HepG2 (cell line): ENCODE results near the gene CCDC142. TPM values are rescaled to one million over a fixed set of nuclear protein-coding genes. Genes with fewer than 3 reads are reported as not detected.

Experiments used
- ATAC-seq: fragments of 200-7000 bp; cut with Tn5 transposase; 3 replicates; pipeline ENCODE4 v1.9.1; 2020; ENCODE audit warnings: mild to moderate bottlenecking, moderate library complexity
- BruUV-seq: library from RNA; stranded (reverse); fragments of 400-500 nt; replicated peaks from 2 replicates; lab custom pipeline; 2021; lab: Mats Ljungman, UMichigan
- CTCF ChIA-PET: fragments of 300-600 bp; formaldehyde crosslinking; extraction: SDS; loops from one replicate; lab custom pipeline; 2021; ENCODE audit warnings: low total read pairs, inconsistent platforms, low intra/inter-chr PET ratio; lab: Yijun Ruan, JAX
- POLR2A ChIA-PET: fragments of 350-600 bp; sonication (Branson Sonifier 250); formaldehyde crosslinking; loops from one replicate; lab custom pipeline; 2020; ENCODE audit warnings: antibody characterized with exemption, inconsistent platforms; lab: Yijun Ruan, JAX
- DNase-seq: peaks from one replicate; pipeline ENCODE4 v3.0.0-alpha.2; 2015; ENCODE audit warnings: low spot score
- FAIRE-seq: peaks from 3 replicates; lab custom pipeline; 2011; peaks lifted over from hg19 to GRCh38; lab: Jason Lieb, UNC
- H2AFZ ChIP-seq: one replicate; pipeline ENCODE4 v1.6.1; 2011; ENCODE audit warnings: low read length, inconsistent platforms
- H3K27ac ChIP-seq: fragments of 300-600 bp; 3 replicates; pipeline ENCODE4 v1.8.0; 2011; ENCODE audit warnings: mixed run types, mild to moderate bottlenecking, mixed read lengths, low read length, inconsistent platforms; ENCODE audit not compliant: insufficient read depth; ENCODE audit errors: extremely low read length
- H3K27me3 ChIP-seq, 2 experiments: fragments of 200-600 bp in 1 of 2; 2 replicates in 1 of 2; 3 replicates in 1 of 2; pipeline versions ENCODE4 v1.6.0 to v1.8.0; 2011; ENCODE audit warnings: low read length in 2 of 2, mild to moderate bottlenecking in 2 of 2, moderate library complexity in 2 of 2, inconsistent platforms in 1 of 2; ENCODE audit not compliant: insufficient read depth in 2 of 2, control insufficient read depth in 1 of 2
- H3K36me3 ChIP-seq, 2 experiments: fragments of 200-600 bp in 1 of 2; replicated peaks in 1 of 2; 2 replicates in 1 of 2; 3 replicates in 1 of 2; pipeline versions ENCODE4 v1.5.1 to v1.8.0; 2011; ENCODE audit warnings: low read length in 2 of 2, inconsistent platforms in 1 of 2; ENCODE audit not compliant: insufficient read depth in 2 of 2, control insufficient read depth in 1 of 2
- H3K4me1 ChIP-seq: 2 replicates; pipeline ENCODE4 v1.5.1; 2012; ENCODE audit warnings: low read length, inconsistent platforms; ENCODE audit not compliant: insufficient read depth
- H3K4me2 ChIP-seq: 2 replicates; pipeline ENCODE4 v1.6.0; 2011; ENCODE audit warnings: low read depth, low read length, inconsistent platforms
- H3K4me3 ChIP-seq, 3 experiments: fragments of 200-600 bp in 1 of 3; sonication (generic), shearing (Covaris generic) in 1 of 3; replicated peaks in 1 of 3; 2 replicates each; pipeline ENCODE4 v1.5.1; 2011 to 2016; ENCODE audit warnings: low read length in 3 of 3, inconsistent platforms in 2 of 3, low read depth in 2 of 3, mild to moderate bottlenecking in 2 of 3, control low read depth in 1 of 3, mixed read lengths in 1 of 3; ENCODE audit not compliant: insufficient read depth in 1 of 3
- H3K79me2 ChIP-seq: one replicate; pipeline ENCODE4 v1.6.1; 2011; ENCODE audit warnings: low read length, inconsistent platforms; ENCODE audit not compliant: insufficient read depth
- H3K9ac ChIP-seq: 2 replicates; pipeline ENCODE4 v1.6.0; 2011; ENCODE audit warnings: mild to moderate bottlenecking, low read depth, low read length, inconsistent platforms; ENCODE audit not compliant: insufficient read depth
- H3K9me3 ChIP-seq: 2 replicates; pipeline ENCODE4 v1.5.1; 2012; ENCODE audit warnings: mild to moderate bottlenecking, low read length
- H4K20me1 ChIP-seq: 2 replicates; pipeline ENCODE4 v1.6.0; 2011; ENCODE audit warnings: inconsistent platforms, mild to moderate bottlenecking, low read length, moderate library complexity; ENCODE audit not compliant: insufficient read depth
- RXRA ChIP-seq: sonication (generic); formaldehyde crosslinking; IDR thresholded peaks from 2 replicates; pipeline ENCODE4 v1.5.1; 2020; ENCODE audit warnings: missing genetic modification reagents
- ZNF317 ChIP-seq: sonication (generic); formaldehyde crosslinking; IDR thresholded peaks from 2 replicates; pipeline ENCODE4 v1.5.0; 2020; ENCODE audit warnings: mild to moderate bottlenecking, missing genetic modification reagents
- ZNF547 ChIP-seq: sonication (generic); formaldehyde crosslinking; IDR thresholded peaks from 2 replicates; pipeline ENCODE4 v1.5.1; 2020; ENCODE audit warnings: mild to moderate bottlenecking, missing genetic modification reagents
- WGBS: methylation state at CpG from one replicate; pipeline ENCODE4 v1.1.6; 2017; ENCODE audit warnings: low lambda C conversion rate; 5-methylcytosine and 5-hydroxymethylcytosine counted together
- in situ Hi-C: cut with HindIII; loops from 2 replicates; pipeline ENCODE4 v1.10.0; 2017; ENCODE audit warnings: low pct_unique_long_range_greater_than_20kb; ENCODE audit not compliant: extremely low pct_ligation_motif_present
- intact Hi-C: fragments of 100-400 bp; cut with micrococcal nuclease; formaldehyde crosslinking; loops from one replicate; pipeline ENCODE4 v1.10.0; 2022; ENCODE audit not compliant: unreplicated experiment
- polyA plus RNA-seq, 8 experiments: library from polyadenylated mRNA; depleted of rRNA in 3 of 8; stranded (reverse) in 7 of 8; unstranded in 1 of 8; fragments of >200 nt; fragmentation: Illumina TruSeq in 4 of 8; extraction: Trizol in 4 of 8; gene quantifications; 2 replicates each; pipeline versions ENCODE4 v1.2.1 to v1.2.3, GENCODE V29; 2011 to 2016; ENCODE audit warnings: low read depth in 4 of 8, missing spikeins in 1 of 8, mixed read lengths in 1 of 8; ENCODE audit not compliant: insufficient read depth in 1 of 8
- total RNA-seq, 5 experiments: library from RNA; depleted of rRNA; stranded (reverse); fragments of >200 nt; fragmentation: Illumina TruSeq; extraction: Trizol; gene quantifications; 2 replicates each; pipeline ENCODE4 v1.2.3, GENCODE V29; 2016; ENCODE audit warnings: low read depth in 1 of 5
- TF ChIP-seq, protein P1 (sequence below): sonication (generic); formaldehyde crosslinking; IDR thresholded peaks from 2 replicates; pipeline ENCODE4 v1.5.0; 2020; ENCODE audit warnings: mild to moderate bottlenecking, missing genetic modification reagents, borderline replicate concordance

The CCDC142 gene
- total and polyA plus RNA-seq, 2 of the 13 experiments (the other 11 are each of a cell fraction or from before 2014, with no cell fraction given): 14.7 to 30.4 TPM

- TSS peak; percentile 49 for BruUV-seq
- Histone ChIP-seq H3K27me3 (no peaks in the 10 kb centered on the region; a peak in 1 of 5 replicates), H3K36me3 (peaks cover 23 to 37% of the 10 kb centered on the region in 2 experiments), H3K9me3 (no peaks in the 10 kb centered on the region), H3K79me2 (peaks cover 50% of the 10 kb centered on the region), H3K4me3 (peak overlapping the region; percentile 84 to 100 (median 100); a peak in 2 of 6 replicates), H3K4me2 (peak overlapping the region; percentile 94), H4K20me1 (no peaks in the 10 kb centered on the region), H3K27ac (peak overlapping the region; percentile 95), H2AFZ (no peak overlapping the region), H3K4me1 (peaks cover 69% of the 10 kb centered on the region), H3K9ac (peak overlapping the region; percentile 99; the same call in 1 of the 2 replicates)
- WGBS: 93% methylated on average over 9 of the region's 9 CpGs
- TF ChIP-seq ZNF547 (no peak), RXRA (CRISPR knock-in tag) (no peak)
- FAIRE-seq (no peak), DNase-seq (no peak), ATAC-seq (no peak)
- intact Hi-C loops: loop anchor here (2.0 kb wide), 1 partner anchor 69 kb away; the partner anchor contains the start of gene WBP1
- CTCF ChIA-PET: no interaction called here
- POLR2A ChIA-PET: interaction anchor here (2.5 to 5.9 kb wide), 4 partner anchors 23 to 88 kb away, joined by 9 to 135 read pairs (median 84); partner anchors contain the start of genes CCDC142, LBX2, PCGF1 and TTC31
- in situ Hi-C loops: no loop called here
Observed at GRCh38 chr2:74527741-74528140, 44.9 kb upstream of the CCDC142 start.

DNA sequence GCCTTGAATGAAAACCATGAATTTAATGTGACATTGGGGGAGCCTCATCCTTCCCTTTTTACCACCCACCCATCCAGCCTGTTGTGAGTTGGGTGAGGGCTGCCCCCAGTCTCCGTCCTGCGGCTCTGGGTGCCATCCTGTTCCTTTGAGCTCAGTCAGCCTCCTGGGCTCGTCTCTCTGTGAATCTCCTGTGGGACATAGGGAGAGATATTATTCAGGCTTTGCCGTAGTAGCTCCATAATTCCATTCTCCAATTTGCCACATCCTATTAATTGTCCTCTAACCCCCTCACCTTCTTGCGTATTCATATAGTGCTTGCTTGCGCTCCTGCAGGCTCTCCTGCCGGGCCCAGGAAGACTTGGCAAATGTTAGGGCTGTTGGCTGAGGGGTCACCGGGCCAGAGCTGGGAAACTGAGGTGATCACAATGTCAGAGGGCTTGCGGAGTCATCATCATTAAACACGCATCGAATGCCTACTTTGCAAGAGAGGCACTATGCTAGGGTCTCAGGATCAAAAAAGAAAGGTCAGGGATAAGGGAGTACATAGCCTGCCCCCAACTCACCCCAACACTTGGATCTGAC, 43.9 kb upstream of the CCDC142 start:
- CTCF ChIA-PET: no interaction called here
- Histone ChIP-seq H3K9me3 (no peaks in the 10 kb centered on the region), H3K27me3 (no peaks in the 10 kb centered on the region; a peak in 1 of 5 replicates), H3K79me2 (peaks cover 50% of the 10 kb centered on the region), H2AFZ (no peak overlapping the region), H3K4me2 (peak overlapping the region; percentile 100), H3K36me3 (peaks cover 21 to 40% of the 10 kb centered on the region in 2 experiments), H3K4me3 (no peak overlapping the region), H3K27ac (peak overlapping the region; percentile 11), H3K9ac (no peak overlapping the region), H3K4me1 (peaks cover 64% of the 10 kb centered on the region), H4K20me1 (no peaks in the 10 kb centered on the region)
- intact Hi-C loops (no loop called here), in situ Hi-C loops (no loop called here)
- ATAC-seq (no peak), FAIRE-seq (no peak), DNase-seq (no peak)
- POLR2A ChIA-PET: interaction anchor here (0.6 to 5.4 kb wide), 20 partner anchors 9 to 406 kb away, joined by 3 to 135 read pairs (median 6); partner anchors contain the start of genes CCDC142, INO80B, LBX2 and MRPL53
- TF ChIP-seq, protein P1, sequence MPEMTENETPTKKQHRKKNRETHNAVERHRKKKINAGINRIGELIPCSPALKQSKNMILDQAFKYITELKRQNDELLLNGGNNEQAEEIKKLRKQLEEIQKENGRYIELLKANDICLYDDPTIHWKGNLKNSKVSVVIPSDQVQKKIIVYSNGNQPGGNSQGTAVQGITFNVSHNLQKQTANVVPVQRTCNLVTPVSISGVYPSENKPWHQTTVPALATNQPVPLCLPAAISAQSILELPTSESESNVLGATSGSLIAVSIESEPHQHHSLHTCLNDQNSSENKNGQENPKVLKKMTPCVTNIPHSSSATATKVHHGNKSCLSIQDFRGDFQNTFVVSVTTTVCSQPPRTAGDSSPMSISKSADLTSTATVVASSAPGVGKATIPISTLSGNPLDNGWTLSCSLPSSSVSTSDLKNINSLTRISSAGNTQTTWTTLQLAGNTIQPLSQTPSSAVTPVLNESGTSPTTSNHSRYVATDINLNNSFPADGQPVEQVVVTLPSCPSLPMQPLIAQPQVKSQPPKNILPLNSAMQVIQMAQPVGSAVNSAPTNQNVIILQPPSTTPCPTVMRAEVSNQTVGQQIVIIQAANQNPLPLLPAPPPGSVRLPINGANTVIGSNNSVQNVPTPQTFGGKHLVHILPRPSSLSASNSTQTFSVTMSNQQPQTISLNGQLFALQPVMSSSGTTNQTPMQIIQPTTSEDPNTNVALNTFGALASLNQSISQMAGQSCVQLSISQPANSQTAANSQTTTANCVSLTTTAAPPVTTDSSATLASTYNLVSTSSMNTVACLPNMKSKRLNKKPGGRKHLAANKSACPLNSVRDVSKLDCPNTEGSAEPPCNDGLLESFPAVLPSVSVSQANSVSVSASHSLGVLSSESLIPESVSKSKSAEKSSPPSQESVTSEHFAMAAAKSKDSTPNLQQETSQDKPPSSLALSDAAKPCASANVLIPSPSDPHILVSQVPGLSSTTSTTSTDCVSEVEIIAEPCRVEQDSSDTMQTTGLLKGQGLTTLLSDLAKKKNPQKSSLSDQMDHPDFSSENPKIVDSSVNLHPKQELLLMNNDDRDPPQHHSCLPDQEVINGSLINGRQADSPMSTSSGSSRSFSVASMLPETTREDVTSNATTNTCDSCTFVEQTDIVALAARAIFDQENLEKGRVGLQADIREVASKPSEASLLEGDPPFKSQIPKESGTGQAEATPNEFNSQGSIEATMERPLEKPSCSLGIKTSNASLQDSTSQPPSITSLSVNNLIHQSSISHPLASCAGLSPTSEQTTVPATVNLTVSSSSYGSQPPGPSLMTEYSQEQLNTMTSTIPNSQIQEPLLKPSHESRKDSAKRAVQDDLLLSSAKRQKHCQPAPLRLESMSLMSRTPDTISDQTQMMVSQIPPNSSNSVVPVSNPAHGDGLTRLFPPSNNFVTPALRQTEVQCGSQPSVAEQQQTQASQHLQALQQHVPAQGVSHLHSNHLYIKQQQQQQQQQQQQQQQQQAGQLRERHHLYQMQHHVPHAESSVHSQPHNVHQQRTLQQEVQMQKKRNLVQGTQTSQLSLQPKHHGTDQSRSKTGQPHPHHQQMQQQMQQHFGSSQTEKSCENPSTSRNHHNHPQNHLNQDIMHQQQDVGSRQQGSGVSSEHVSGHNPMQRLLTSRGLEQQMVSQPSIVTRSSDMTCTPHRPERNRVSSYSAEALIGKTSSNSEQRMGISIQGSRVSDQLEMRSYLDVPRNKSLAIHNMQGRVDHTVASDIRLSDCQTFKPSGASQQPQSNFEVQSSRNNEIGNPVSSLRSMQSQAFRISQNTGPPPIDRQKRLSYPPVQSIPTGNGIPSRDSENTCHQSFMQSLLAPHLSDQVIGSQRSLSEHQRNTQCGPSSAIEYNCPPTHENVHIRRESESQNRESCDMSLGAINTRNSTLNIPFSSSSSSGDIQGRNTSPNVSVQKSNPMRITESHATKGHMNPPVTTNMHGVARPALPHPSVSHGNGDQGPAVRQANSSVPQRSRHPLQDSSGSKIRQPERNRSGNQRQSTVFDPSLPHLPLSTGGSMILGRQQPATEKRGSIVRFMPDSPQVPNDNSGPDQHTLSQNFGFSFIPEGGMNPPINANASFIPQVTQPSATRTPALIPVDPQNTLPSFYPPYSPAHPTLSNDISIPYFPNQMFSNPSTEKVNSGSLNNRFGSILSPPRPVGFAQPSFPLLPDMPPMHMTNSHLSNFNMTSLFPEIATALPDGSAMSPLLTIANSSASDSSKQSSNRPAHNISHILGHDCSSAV (CRISPR knock-in tag): no peak
- peak; percentile 97 for TF ChIP-seq ZNF317
- WGBS: 98% methylated on average over 11 of the region's 11 CpGs
- BruUV-seq: no TSS peak
